H9 (cell line): Measurements from ENCODE around the gene COL23A1. TPM values are rescaled to one million over a fixed set of nuclear protein-coding genes. Genes with fewer than 3 reads are reported as not detected.

Source experiments
- DNase-seq: peaks from one replicate; pipeline ENCODE4 v3.0.0-alpha.2; 2017
- H2AFZ ChIP-seq: one replicate; pipeline ENCODE4 v1.6.1; 2013; ENCODE audit warnings: mild to moderate bottlenecking, low read length, control low read depth, moderate library complexity
- H2AK5ac ChIP-seq: 2 replicates; pipeline ENCODE4 v1.6.1; 2013; ENCODE audit warnings: low read length, control low read depth, mixed read lengths; ENCODE audit not compliant: insufficient read length
- H2BK120ac ChIP-seq: one replicate; pipeline ENCODE4 v1.6.1; 2013; ENCODE audit warnings: low read depth, mild to moderate bottlenecking, low read length, control low read depth, inconsistent platforms; ENCODE audit not compliant: poor library complexity, severe bottlenecking
- H2BK12ac ChIP-seq: 2 replicates; pipeline ENCODE4 v1.6.1; 2013; ENCODE audit warnings: low read length, control low read depth, mixed read lengths, low read depth; ENCODE audit not compliant: insufficient read length
- H2BK15ac ChIP-seq: 2 replicates; pipeline ENCODE4 v1.6.1; 2013; ENCODE audit warnings: low read depth, low read length, control low read depth
- H2BK20ac ChIP-seq: one replicate; pipeline ENCODE4 v1.6.1; 2013; ENCODE audit warnings: low read depth, mild to moderate bottlenecking, low read length, control low read depth, inconsistent platforms; ENCODE audit not compliant: poor library complexity, severe bottlenecking
- H2BK5ac ChIP-seq: 2 replicates; pipeline ENCODE4 v1.6.1; 2013; ENCODE audit warnings: low read length, control low read depth, mixed read lengths; ENCODE audit not compliant: insufficient read length
- H3K14ac ChIP-seq: 2 replicates; pipeline ENCODE4 v1.6.1; 2013; ENCODE audit warnings: low read length, control low read depth; ENCODE audit not compliant: insufficient read depth
- H3K18ac ChIP-seq: 2 replicates; pipeline ENCODE4 v1.6.1; 2013; ENCODE audit warnings: low read depth, mild to moderate bottlenecking, mixed read lengths, low read length, control low read depth; ENCODE audit not compliant: insufficient read length
- H3K23ac ChIP-seq: 2 replicates; pipeline ENCODE4 v1.6.1; 2013; ENCODE audit warnings: low read length, control low read depth, mixed read lengths, low read depth; ENCODE audit not compliant: insufficient read length
- H3K23me2 ChIP-seq: 2 replicates; pipeline ENCODE4 v1.6.1; 2013; ENCODE audit warnings: low read depth, mild to moderate bottlenecking, mixed read lengths, low read length, control low read depth; ENCODE audit not compliant: insufficient read length, poor library complexity, severe bottlenecking
- H3K27ac ChIP-seq: 2 replicates; pipeline ENCODE4 v1.5.1; 2013; ENCODE audit warnings: low read length, control low read depth, mixed read lengths, low read depth; ENCODE audit not compliant: insufficient read length
- H3K27me3 ChIP-seq: 2 replicates; pipeline ENCODE4 v1.6.1; 2013; ENCODE audit warnings: low read length, control low read depth, inconsistent platforms; ENCODE audit not compliant: insufficient read depth
- H3K4ac ChIP-seq: 2 replicates; pipeline ENCODE4 v1.6.1; 2013; ENCODE audit warnings: low read depth, mild to moderate bottlenecking, control low read depth, inconsistent platforms, low read length, moderate library complexity
- H3K4me1 ChIP-seq: 2 replicates; pipeline ENCODE4 v1.6.1; 2013; ENCODE audit warnings: low read length, control low read depth, inconsistent platforms; ENCODE audit not compliant: insufficient read depth
- H3K4me2 ChIP-seq: 2 replicates; pipeline ENCODE4 v1.6.1; 2013; ENCODE audit warnings: low read length, control low read depth, mixed read lengths; ENCODE audit not compliant: insufficient read length, insufficient read depth
- H3K56ac ChIP-seq: 2 replicates; pipeline ENCODE4 v1.6.1; 2013; ENCODE audit warnings: low read depth, mild to moderate bottlenecking, mixed read lengths, low read length, control low read depth; ENCODE audit not compliant: insufficient read length
- H3K79me1 ChIP-seq: 2 replicates; pipeline ENCODE4 v1.6.1; 2013; ENCODE audit warnings: low read depth, mild to moderate bottlenecking, moderate library complexity, low read length, control low read depth, inconsistent platforms; ENCODE audit not compliant: insufficient read depth, poor library complexity, severe bottlenecking
- H3K79me2 ChIP-seq: 2 replicates; pipeline ENCODE4 v1.6.1; 2013; ENCODE audit warnings: low read length, control low read depth, inconsistent platforms; ENCODE audit not compliant: insufficient read depth
- H3K9ac ChIP-seq: 2 replicates; pipeline ENCODE4 v1.6.1; 2013; ENCODE audit warnings: low read length, control low read depth, mixed read lengths; ENCODE audit not compliant: insufficient read length; ENCODE audit errors: extremely low read depth
- H3K9me3 ChIP-seq: one replicate; pipeline ENCODE4 v1.6.1; 2013; ENCODE audit warnings: low read depth, low read length, inconsistent platforms; ENCODE audit not compliant: control insufficient read depth
- H3T11ph ChIP-seq: one replicate; pipeline ENCODE4 v1.6.1; 2013; ENCODE audit warnings: mild to moderate bottlenecking, low read length, control low read depth, inconsistent platforms
- H4K20me1 ChIP-seq: one replicate; pipeline ENCODE4 v1.6.1; 2013; ENCODE audit not compliant: control insufficient read depth, insufficient read length, insufficient read depth
- H4K5ac ChIP-seq: 2 replicates; pipeline ENCODE4 v1.6.1; 2013; ENCODE audit warnings: low read depth, mild to moderate bottlenecking, mixed read lengths, low read length, control low read depth; ENCODE audit not compliant: insufficient read length
- H4K8ac ChIP-seq: replicated peaks from 2 replicates; pipeline ENCODE4 v1.6.1; 2013; ENCODE audit warnings: low read length, control low read depth, mixed read lengths, low read depth; ENCODE audit not compliant: insufficient read length
- H4K91ac ChIP-seq: 2 replicates; pipeline ENCODE4 v1.6.1; 2013; ENCODE audit warnings: low read depth, mild to moderate bottlenecking, moderate library complexity, mixed read lengths, low read length, control low read depth; ENCODE audit not compliant: insufficient read length
- H3K27ac Mint-ChIP-seq, 3 experiments: 2 replicates in 2 of 3; 3 replicates in 1 of 3; pipeline ENCODE4 v1.8.0; 2020 to 2021; ENCODE audit warnings: mixed read lengths in 3 of 3, mild to moderate bottlenecking in 1 of 3, moderate library complexity in 1 of 3
- H3K27me3 Mint-ChIP-seq: 2 replicates; pipeline ENCODE4 v1.8.0; 2021; ENCODE audit warnings: low read depth, mild to moderate bottlenecking, moderate library complexity, mixed read lengths
- H3K36me3 Mint-ChIP-seq, 3 experiments: 2 replicates in 2 of 3; 3 replicates in 1 of 3; pipeline ENCODE4 v1.8.0; 2020 to 2021; ENCODE audit warnings: low read depth in 3 of 3, mixed read lengths in 3 of 3; ENCODE audit not compliant: insufficient read depth in 1 of 3
- H3K4me1 Mint-ChIP-seq, 2 experiments: 2 replicates each; pipeline ENCODE4 v1.8.0; 2020; ENCODE audit warnings: mixed read lengths in 2 of 2
- H3K4me3 Mint-ChIP-seq, 2 experiments: 2 replicates in 1 of 2; 3 replicates in 1 of 2; pipeline ENCODE4 v1.8.0; 2020 to 2021; ENCODE audit warnings: mild to moderate bottlenecking in 2 of 2, mixed read lengths in 2 of 2, moderate library complexity in 1 of 2
- H3K9me3 Mint-ChIP-seq, 2 experiments: 2 replicates in 1 of 2; 3 replicates in 1 of 2; pipeline ENCODE4 v1.8.0; 2020; ENCODE audit warnings: mild to moderate bottlenecking in 2 of 2, mixed read lengths in 2 of 2, moderate library complexity in 1 of 2
- WGBS: extraction: QIAGEN DNeasy Blood & Tissue Kit; methylation state at CpG from one replicate; pipeline ENCODE4 v1.1.7; 2013; ENCODE audit warnings: missing lambda C conversion rate, low lambda C conversion rate, mixed read lengths; ENCODE audit not compliant: insufficient read length; ENCODE audit errors: extremely low coverage; 5-methylcytosine and 5-hydroxymethylcytosine counted together
- total RNA-seq: library from RNA; stranded (reverse); gene quantifications from 2 replicates; pipeline ENCODE4 v1.2.1, GENCODE V29; 2021
- TF ChIP-seq, protein P1 (sequence below): fragments of 200-600 bp; sonication (generic); conservative IDR thresholded peaks from 3 replicates; pipeline ENCODE4 v1.8.0; 2021; ENCODE audit warnings: antibody characterized with exemption, mild to moderate bottlenecking

COL23A1 gene
- total RNA-seq, 1 experiment from 2014 or later: 2.6 TPM

DNA sequence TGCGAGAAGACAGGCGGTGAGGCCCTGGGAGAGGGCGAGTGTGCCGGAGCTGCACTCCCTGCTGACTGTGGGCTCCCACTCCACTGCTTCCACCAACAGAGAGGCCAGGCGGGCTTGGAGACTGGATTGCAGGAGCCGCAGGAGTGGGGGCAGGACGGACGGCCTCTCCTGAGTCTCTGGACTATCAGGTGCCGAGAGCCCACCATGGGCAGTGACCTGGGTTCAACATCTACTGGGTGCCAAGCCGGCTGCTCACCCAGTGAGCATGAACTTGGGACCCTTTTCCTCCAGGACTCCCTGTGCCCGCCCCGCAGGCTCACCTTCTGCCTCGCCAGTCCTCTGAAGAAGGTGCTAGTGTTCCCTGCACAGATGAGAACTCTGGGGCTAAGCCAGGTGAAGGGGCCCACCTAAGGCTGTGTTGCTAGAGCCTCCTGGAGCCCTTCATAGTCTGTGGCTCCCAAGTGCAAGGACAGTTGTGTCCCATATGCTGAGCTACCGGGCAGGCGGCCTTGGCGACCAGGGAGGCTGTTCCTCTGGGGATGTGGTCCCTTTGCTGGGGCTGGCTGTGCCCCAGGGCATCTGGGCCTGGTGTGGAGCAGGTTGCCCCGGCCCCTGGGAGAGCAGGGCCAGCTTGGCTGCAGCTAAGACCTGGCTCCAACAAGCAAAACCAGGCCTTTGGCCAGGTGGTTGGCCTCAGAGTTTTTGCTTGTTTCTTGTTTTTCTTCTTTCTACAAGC, 279.9 kb downstream of the COL23A1 start:
- H2BK120ac ChIP-seq: no peak overlapping the region
- no peak overlapping the region for H3K9ac ChIP-seq
- no peak for DNase-seq
- no peaks in the 10 kb centered on the region for H3K9me3 Mint-ChIP-seq
- no peak overlapping the region for H3K14ac ChIP-seq
- TF ChIP-seq, protein P1, sequence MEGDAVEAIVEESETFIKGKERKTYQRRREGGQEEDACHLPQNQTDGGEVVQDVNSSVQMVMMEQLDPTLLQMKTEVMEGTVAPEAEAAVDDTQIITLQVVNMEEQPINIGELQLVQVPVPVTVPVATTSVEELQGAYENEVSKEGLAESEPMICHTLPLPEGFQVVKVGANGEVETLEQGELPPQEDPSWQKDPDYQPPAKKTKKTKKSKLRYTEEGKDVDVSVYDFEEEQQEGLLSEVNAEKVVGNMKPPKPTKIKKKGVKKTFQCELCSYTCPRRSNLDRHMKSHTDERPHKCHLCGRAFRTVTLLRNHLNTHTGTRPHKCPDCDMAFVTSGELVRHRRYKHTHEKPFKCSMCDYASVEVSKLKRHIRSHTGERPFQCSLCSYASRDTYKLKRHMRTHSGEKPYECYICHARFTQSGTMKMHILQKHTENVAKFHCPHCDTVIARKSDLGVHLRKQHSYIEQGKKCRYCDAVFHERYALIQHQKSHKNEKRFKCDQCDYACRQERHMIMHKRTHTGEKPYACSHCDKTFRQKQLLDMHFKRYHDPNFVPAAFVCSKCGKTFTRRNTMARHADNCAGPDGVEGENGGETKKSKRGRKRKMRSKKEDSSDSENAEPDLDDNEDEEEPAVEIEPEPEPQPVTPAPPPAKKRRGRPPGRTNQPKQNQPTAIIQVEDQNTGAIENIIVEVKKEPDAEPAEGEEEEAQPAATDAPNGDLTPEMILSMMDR: no peak
- H3T11ph ChIP-seq: no peak overlapping the region
- H4K20me1 ChIP-seq: no peaks in the 10 kb centered on the region
- H4K91ac ChIP-seq: no peak overlapping the region
- H3K4me1 Mint-ChIP-seq: peaks cover 16 to 30% of the 10 kb centered on the region in 2 experiments
- no peak overlapping the region for H3K4me2 ChIP-seq
- H2AFZ ChIP-seq: no peak overlapping the region
- H3K27ac ChIP-seq: no peak overlapping the region
- H3K56ac ChIP-seq: no peak overlapping the region
- H4K8ac ChIP-seq: no peak overlapping the region
- no peak overlapping the region for H2BK12ac ChIP-seq
- no peaks in the 10 kb centered on the region; the same call in 1 of the 2 replicates for H3K27me3 Mint-ChIP-seq
- H3K18ac ChIP-seq: no peak overlapping the region
- no peak overlapping the region for H2BK5ac ChIP-seq
- H3K79me1 ChIP-seq: no peaks in the 10 kb centered on the region
- peak overlapping the region in 1 of 3 experiments; percentile 68; a peak in 2 of 7 replicates for H3K27ac Mint-ChIP-seq
- no peaks in the 10 kb centered on the region for H3K9me3 ChIP-seq
- H2BK20ac ChIP-seq: no peak overlapping the region
- H4K5ac ChIP-seq: no peak overlapping the region
- H2BK15ac ChIP-seq: no peak overlapping the region; the same call in 1 of the 2 replicates
- peaks cover 1% of the 10 kb centered on the region for H3K23me2 ChIP-seq
- H3K4ac ChIP-seq: no peak overlapping the region
- no peaks in the 10 kb centered on the region for H3K79me2 ChIP-seq
- no peaks in the 10 kb centered on the region; a peak in 1 of 7 replicates for H3K36me3 Mint-ChIP-seq
- H3K27me3 ChIP-seq: no peaks in the 10 kb centered on the region
- H2AK5ac ChIP-seq: no peak overlapping the region
- WGBS: no CpG with 5 or more reads among the region's 17 CpGs
- H3K4me1 ChIP-seq: no peaks in the 10 kb centered on the region; the same call in 1 of the 2 replicates
- no peak overlapping the region for H3K4me3 Mint-ChIP-seq
- no peak overlapping the region for H3K23ac ChIP-seq
